ENCODE results near the gene TOM1L1.

Gene TOM1L1

GRCh38 chr17:54898576-54898975 is 2.1 kb upstream of the TOM1L1 start:
- no peak for DNase-seq

DNA sequence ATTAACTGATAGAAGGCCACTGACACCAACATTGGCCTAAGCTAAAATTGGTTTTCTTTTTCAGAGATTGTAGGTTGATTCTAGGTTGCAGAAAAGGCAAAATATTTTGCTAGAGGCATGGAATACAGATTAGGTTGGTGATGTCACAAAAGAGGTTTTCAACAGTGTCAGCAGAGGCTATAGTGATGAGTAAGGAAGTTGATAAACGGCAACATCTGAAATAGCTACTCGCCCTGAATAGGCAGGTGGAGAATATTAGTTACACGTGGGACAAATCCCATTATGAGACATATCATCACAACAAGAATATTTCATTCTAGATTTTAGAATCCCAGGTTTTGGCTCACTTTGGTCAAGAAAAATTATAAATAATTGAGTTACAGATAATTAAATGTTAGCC is 1.5 kb upstream of the TOM1L1 start:
- peak; percentile 50 for DNase-seq

- DNase-seq = peak; percentile 16
These were observed 763 bp upstream of the TOM1L1 start for GRCh38 chr17:54899721-54900456.

DNA sequence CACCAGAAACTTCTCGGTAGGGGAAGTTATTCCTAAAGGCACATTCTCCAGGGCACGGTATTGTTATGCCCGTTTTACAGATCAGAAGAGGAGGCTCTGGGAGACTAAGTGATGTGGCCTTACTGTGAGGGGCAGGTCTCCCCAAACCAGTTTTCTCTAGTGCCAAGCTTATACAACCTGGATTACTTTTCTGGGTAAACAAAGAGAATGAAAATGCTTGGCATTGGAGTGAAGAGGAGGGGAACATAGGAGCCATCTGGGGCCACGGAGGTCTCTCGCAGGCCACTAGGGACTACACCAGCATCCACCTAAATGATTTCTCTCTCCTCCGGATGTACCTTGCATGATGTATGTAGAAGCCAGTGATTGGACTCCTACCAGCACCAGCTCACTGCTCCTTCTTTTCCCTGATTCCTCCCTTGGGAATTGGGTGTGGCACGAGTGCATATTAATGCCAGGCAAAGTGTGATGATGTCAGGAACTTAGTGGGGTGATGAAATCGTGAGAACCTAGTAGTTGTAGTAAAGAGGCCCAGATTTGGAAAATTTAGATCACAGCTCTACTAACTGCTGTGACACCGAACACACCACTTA is 674 bp downstream of the TOM1L1 start:
- DNase-seq = no peak

DNA sequence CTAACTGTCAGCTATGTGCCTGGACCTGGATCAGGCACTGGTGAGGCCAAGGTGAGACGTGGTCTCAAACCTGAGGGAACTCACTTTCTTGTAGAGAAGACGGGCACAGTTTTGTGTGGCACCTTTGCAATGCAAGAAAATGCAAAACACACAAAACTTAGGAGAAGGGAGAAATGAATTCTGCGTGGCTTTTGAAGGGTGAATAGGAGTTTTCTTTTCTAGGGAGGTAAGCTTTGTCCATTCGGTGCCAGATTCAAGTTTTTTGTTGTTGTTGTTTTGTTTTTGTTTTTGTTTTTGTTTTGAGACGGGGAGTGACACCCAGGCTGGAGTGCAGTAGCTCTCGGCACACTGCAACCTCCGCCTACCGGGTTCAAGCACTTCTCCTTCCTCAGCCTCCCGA is 1.4 kb downstream of the TOM1L1 start:
- DNase-seq = no peak

DNA sequence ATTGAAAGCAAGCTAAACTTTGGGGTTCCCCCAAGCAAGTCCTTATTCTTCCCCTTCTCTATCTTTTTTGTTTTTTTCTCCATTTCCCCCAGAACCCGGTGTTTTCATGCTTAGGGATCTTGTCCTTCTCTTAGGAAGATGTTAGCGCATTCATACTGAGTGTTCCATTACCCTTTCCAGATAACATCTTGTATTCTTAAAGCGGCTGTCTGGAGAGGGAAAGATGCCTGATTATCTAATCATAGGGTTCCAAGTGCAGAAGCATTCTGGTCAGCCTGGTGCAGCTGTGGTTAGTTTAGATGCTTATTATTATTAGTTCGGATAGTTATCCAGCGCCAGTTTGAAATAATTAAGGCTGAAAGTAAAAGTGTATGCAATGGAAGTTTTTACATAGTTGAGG is 2.0 kb downstream of the TOM1L1 start:
- DNase-seq = no peak

DNA sequence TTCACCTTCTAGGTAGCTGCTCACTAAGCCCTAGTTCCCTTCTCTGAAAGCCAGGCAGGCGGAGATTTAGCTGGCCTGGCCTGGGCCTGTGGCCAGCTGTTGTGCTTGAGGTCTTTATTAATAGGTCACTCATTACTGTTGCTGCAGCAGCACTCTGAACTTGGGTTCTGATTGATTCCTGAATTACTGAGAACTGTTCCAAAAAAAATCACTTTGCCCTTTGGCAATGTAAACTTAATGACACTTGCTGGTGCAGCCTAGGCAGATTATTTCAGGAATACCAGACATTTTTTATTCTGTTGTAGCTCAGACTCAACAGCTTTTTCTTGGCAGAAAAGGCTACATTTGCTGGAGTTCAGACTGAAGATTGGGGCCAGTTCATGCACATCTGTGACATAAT is 2.7 kb downstream of the TOM1L1 start:
- no peak for DNase-seq

GRCh38 chr17:54906683-54907082 is 6.0 kb downstream of the TOM1L1 start:
- no peak for DNase-seq

- DNase-seq = no peak
These were observed 6.7 kb downstream of the TOM1L1 start for GRCh38 chr17:54907376-54907775.

GRCh38 chr17:54909766-54910165 is 9.1 kb downstream of the TOM1L1 start:
- DNase-seq = no peak

- DNase-seq = no peak
These were observed 16.1 kb downstream of the TOM1L1 start for GRCh38 chr17:54916721-54917120.

DNA sequence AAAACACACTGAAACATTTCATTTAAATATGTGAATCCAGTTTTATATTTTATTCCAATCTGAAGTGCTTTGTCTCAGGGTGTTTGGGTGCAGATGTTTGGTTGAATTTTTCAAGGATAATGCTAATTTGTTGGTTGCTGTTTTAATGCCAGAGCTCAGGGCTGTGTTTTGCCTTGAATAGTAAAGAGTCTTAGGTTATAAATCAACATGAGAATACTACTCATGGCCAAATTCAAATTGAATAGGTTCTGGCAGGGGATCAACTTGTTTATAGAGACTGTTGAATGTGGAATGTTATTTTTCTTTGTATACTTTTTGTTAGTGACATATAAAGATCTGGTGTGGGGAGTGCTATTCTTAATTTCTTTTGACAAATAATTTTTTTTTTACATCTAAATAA is 18.8 kb downstream of the TOM1L1 start:
- DNase-seq = no peak

GRCh38 chr17:54920819-54921218 is 20.2 kb downstream of the TOM1L1 start:
- no peak for DNase-seq

DNA sequence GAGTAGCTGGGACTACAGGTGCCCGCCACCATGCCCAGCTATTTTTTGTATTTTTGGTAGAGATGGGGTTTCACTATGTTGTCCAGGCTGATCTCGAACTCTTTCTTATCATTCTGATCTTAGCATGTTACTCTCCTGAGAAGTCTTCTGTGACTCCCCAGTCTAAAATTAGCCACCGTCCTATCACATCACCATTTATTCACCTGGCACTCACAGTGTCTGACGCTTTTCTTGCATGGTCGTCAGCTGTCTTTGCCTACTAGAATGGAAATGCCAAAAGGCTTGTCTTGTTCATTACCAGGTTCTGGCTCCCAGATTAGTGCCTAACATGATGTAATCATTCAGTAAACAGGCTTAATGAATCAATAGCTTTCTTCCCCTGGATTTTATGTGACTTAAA is 23.8 kb downstream of the TOM1L1 start:
- no peak for DNase-seq

DNA sequence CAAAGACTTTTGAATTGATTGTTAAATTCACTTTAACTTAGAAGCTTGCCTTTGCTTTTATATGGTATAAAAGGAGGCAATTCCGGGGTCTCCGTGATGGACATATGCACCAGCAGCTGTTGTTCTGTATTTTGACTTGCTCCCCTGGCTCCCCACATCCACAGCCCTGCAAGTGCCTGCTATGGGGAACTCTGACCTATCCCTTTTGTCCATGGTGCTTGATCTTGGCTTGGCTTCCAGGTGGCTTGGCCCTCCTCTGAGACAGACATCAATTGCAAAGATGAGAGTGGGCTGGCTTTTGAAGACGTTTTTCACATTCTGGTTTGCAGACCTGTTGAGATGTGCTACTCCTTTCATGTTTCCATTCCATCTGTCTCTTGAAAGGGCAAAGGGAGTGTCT is 26.9 kb downstream of the TOM1L1 start:
- DNase-seq = no peak

- no peak for DNase-seq
These were observed 32.1 kb downstream of the TOM1L1 start for GRCh38 chr17:54932711-54933110.

GRCh38 chr17:54933921-54934320 is 33.3 kb downstream of the TOM1L1 start:
- no peak for DNase-seq

DNA sequence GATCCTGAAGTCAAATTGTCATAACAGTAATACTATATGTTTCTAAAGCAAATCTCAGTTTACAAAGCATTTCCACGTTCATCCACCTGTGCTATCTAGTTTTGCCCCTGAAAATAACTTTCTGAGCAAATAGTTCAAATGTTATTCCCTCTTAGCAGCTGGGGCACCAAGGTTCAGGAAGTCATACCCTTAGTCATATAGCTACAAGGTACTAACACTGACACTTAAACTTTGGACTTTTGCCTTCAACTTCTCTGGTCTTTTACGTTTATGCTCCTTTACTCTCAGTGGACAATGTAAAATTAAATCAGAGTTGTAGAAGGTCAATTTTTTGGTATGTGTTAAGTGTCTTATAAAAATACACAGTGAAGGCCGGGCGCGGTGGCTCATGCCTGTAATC is 34.8 kb downstream of the TOM1L1 start:
- DNase-seq = no peak

DNA sequence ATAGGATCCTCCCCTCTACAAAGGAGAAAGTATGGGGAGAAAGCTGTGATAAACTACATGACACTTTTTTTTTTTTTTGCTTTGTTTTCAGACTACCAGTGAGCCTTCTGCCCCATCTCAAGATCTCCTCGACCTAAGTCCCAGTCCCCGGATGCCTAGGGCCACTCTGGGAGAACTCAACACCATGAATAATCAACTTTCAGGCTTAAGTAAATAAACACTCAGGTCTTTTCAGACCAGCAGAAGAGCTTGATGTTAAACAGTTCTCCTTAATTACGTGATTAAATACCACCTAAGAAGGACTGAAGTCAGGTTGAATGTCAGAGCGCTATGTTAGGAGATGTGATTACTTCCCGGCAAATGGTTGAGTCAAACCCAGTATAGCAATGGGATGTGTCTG is 36.4 kb downstream of the TOM1L1 start:
- no peak for DNase-seq

DNA sequence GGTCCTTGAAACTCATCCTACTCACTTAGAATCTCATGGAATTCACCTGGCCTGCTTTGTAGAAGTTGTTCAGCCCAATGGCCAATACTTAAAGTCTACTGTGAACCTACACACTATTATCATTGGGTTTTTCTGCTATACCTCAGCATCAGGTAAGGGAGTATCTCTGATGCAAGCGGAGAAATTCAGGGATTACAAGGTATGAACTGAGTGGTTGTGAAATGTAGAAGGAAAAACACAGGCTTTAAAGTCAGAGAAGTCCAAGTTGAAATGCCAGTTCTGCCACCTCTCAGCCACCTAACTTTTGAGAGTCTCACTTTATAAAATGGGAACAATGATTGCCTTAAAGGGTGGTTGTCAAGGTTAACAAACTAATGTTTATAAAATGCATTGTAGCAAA is 36.8 kb downstream of the TOM1L1 start:
- no peak for DNase-seq

DNA sequence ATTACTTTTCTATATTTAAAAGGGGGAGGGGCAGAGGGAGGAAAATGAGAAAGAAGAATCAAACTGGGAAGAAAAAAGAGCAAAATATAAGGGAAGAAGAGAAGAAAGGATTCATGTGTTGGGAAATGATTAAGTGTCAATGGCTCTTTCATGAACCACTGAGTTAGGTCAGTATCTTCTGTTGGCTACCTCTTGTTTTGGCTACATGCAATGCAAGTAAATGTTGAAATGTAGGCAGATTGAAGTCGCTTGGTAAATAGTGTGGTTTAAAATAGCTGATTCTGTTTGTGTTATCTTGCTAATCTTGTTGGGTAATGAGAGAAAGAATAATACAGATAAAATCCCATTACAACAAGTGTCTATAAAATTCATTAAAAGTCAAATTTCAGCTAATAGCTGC is 40.6 kb downstream of the TOM1L1 start:
- no peak for DNase-seq

- no peak for DNase-seq
These were observed 44.1 kb downstream of the TOM1L1 start for GRCh38 chr17:54944796-54945195.

- DNase-seq = no peak
These were observed 44.6 kb downstream of the TOM1L1 start for GRCh38 chr17:54945231-54945630.

- no peak for DNase-seq
These were observed 45.0 kb downstream of the TOM1L1 start for GRCh38 chr17:54945671-54946070.

DNA sequence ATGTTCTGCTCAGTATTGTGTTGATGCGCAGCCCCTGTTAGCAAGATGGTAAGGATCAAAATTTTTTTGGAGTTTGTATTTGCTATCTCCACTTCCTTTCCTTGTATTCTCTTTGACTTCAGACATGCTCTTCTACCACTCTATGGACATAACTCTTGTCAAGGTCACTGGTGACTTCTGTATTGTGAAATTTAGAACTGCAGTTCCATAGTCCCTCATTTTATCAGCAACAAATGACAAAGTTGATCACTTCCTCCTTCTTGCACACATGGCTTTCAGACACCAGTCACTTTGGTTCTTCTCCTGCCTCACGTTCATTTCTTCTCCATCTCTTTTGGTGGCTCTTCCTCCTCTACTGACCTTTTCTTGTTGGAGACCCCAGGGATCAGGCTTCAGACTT is 46.7 kb downstream of the TOM1L1 start:
- no peak for DNase-seq
